H1 (cell line): ENCODE data around the gene HOXD11. TPM values are rescaled to one million over a fixed set of nuclear protein-coding genes. Genes with fewer than 3 reads are reported as not detected.

ENCODE experiments used
- CTCF ChIA-PET: fragments of 300-600 bp; sonication (Branson Sonifier 250); formaldehyde crosslinking; loops from one replicate; lab custom pipeline; 2021; ENCODE audit not compliant: partially characterized antibody; lab: Charles Lee
- POLR2A ChIA-PET: fragments of 300-600 bp; sonication (Branson Sonifier 250); formaldehyde crosslinking; loops from one replicate; lab custom pipeline; 2021; ENCODE audit warnings: inconsistent platforms; ENCODE audit not compliant: partially characterized antibody; lab: Charles Lee
- DNase-seq, 2 experiments: peaks; one replicate each; pipeline versions ENCODE4 v3.0.0 to v3.0.0-alpha.2; 2010 to 2022; ENCODE audit warnings: low spot score in 2 of 2, low read depth in 1 of 2, mixed read lengths in 1 of 2
- FAIRE-seq: peaks from 2 replicates; lab custom pipeline; 2011; peaks lifted over from hg19 to GRCh38; lab: Jason Lieb, UNC
- H2AFZ ChIP-seq: 2 replicates; pipeline ENCODE4 v1.8.1; 2012; ENCODE audit warnings: low read length, inconsistent platforms
- H2AK5ac ChIP-seq: 2 replicates; pipeline ENCODE4 v1.6.1; 2013; ENCODE audit warnings: low read depth, low read length
- H2BK120ac ChIP-seq: replicated peaks from 2 replicates; pipeline ENCODE3; 2013; ENCODE audit warnings: low read depth, low read length, inconsistent platforms
- H2BK12ac ChIP-seq: 2 replicates; pipeline ENCODE4 v1.6.1; 2013; ENCODE audit warnings: low read depth, low read length
- H2BK15ac ChIP-seq: 2 replicates; pipeline ENCODE4 v1.6.1; 2013; ENCODE audit warnings: low read length
- H2BK20ac ChIP-seq: 2 replicates; pipeline ENCODE4 v1.6.1; 2013; ENCODE audit warnings: low read length
- H2BK5ac ChIP-seq: 2 replicates; pipeline ENCODE4 v1.6.1; 2013; ENCODE audit warnings: low read depth, low read length
- H3K14ac ChIP-seq: 2 replicates; pipeline ENCODE4 v1.6.1; 2013; ENCODE audit warnings: inconsistent platforms; ENCODE audit not compliant: insufficient read length
- H3K18ac ChIP-seq: 2 replicates; pipeline ENCODE4 v1.6.1; 2013; ENCODE audit warnings: low read length; ENCODE audit errors: extremely low read depth
- H3K23ac ChIP-seq: 2 replicates; pipeline ENCODE4 v1.6.1; 2013; ENCODE audit warnings: inconsistent platforms; ENCODE audit not compliant: insufficient read length
- H3K23me2 ChIP-seq: 2 replicates; pipeline ENCODE4 v1.6.1; 2013; ENCODE audit warnings: low read depth, low read length
- H3K27ac ChIP-seq: 2 replicates; pipeline ENCODE4 v1.6.1; 2011; ENCODE audit warnings: low read depth, low read length, inconsistent platforms
- H3K27me3 ChIP-seq, 4 experiments: replicated peaks in 1 of 4; 1 replicate in 1 of 4; 2 replicates in 3 of 4; pipeline versions ENCODE4 v1.6.1 to v1.8.1; 2011 to 2013; ENCODE audit warnings: low read length in 3 of 4, mild to moderate bottlenecking in 3 of 4, inconsistent platforms in 2 of 4, mixed read lengths in 2 of 4, moderate library complexity in 1 of 4; ENCODE audit not compliant: control insufficient read depth in 3 of 4, insufficient read depth in 3 of 4; ENCODE audit errors: extremely low read depth in 1 of 4
- H3K36me3 ChIP-seq, 4 experiments: 2 replicates each; pipeline versions ENCODE4 v1.6.1 to v1.8.1; 2011 to 2013; ENCODE audit warnings: mild to moderate bottlenecking in 4 of 4, low read length in 3 of 4, moderate library complexity in 2 of 4, control low read depth in 1 of 4, inconsistent platforms in 1 of 4; ENCODE audit not compliant: insufficient read depth in 4 of 4, control insufficient read depth in 2 of 4
- H3K4ac ChIP-seq: replicated peaks from 2 replicates; pipeline ENCODE3; 2013; ENCODE audit warnings: low read length, low read depth, mixed read lengths, inconsistent platforms; ENCODE audit not compliant: insufficient read length
- H3K4me1 ChIP-seq, 4 experiments: replicated peaks in 1 of 4; 1 replicate in 1 of 4; 2 replicates in 3 of 4; pipeline versions ENCODE4 v1.6.1 to v1.8.1; 2011 to 2013; ENCODE audit warnings: low read length in 3 of 4, inconsistent platforms in 2 of 4, mixed read lengths in 1 of 4; ENCODE audit not compliant: insufficient read depth in 4 of 4, control insufficient read depth in 3 of 4
- H3K4me2 ChIP-seq, 2 experiments: 2 replicates each; pipeline versions ENCODE4 v1.6.1 to v1.8.1; 2011 to 2013; ENCODE audit warnings: low read depth in 2 of 2, low read length in 2 of 2, control low read depth in 1 of 2, inconsistent platforms in 1 of 2, mild to moderate bottlenecking in 1 of 2; ENCODE audit not compliant: insufficient read depth in 1 of 2
- H3K4me3 ChIP-seq, 4 experiments: fragments of 200-600, 300-600 bp in 1 of 4; sonication (generic), shearing (Covaris generic), sonication (Bioruptor Twin) in 1 of 4; 2 replicates each; pipeline versions ENCODE4 v1.5.1 to v1.8.1; 2011 to 2016; ENCODE audit warnings: low read length in 4 of 4, low read depth in 3 of 4, control low read depth in 2 of 4, inconsistent platforms in 2 of 4, mild to moderate bottlenecking in 2 of 4, mixed read lengths in 1 of 4, moderate library complexity in 1 of 4; ENCODE audit not compliant: insufficient read depth in 2 of 4; ENCODE audit errors: extremely low read depth in 1 of 4
- H3K56ac ChIP-seq: replicated peaks from 2 replicates; pipeline ENCODE3; 2013; ENCODE audit warnings: low read depth, mild to moderate bottlenecking, mixed read lengths, low read length, inconsistent platforms; ENCODE audit not compliant: insufficient read length
- H3K79me1 ChIP-seq: 2 replicates; pipeline ENCODE4 v1.6.1; 2013; ENCODE audit warnings: low read depth, low read length, control low read depth
- H3K79me2 ChIP-seq, 2 experiments: 2 replicates each; pipeline versions ENCODE4 v1.6.1 to v1.8.1; 2012 to 2013; ENCODE audit warnings: low read length in 2 of 2, mild to moderate bottlenecking in 2 of 2, inconsistent platforms in 1 of 2; ENCODE audit not compliant: insufficient read depth in 2 of 2, control insufficient read depth in 1 of 2
- H3K9ac ChIP-seq, 4 experiments: replicated peaks in 1 of 4; 1 replicate in 1 of 4; 2 replicates in 3 of 4; pipeline versions ENCODE4 v1.6.1 to v1.8.1; 2011 to 2013; ENCODE audit warnings: low read depth in 3 of 4, low read length in 3 of 4, control low read depth in 2 of 4, mild to moderate bottlenecking in 2 of 4, moderate library complexity in 2 of 4, inconsistent platforms in 1 of 4; ENCODE audit errors: extremely low read depth in 1 of 4
- H3K9me3 ChIP-seq, 2 experiments: 2 replicates each; pipeline versions ENCODE4 v1.6.1 to v1.8.1; 2012 to 2013; ENCODE audit warnings: mild to moderate bottlenecking in 2 of 2, moderate library complexity in 2 of 2, control low read depth in 1 of 2, inconsistent platforms in 1 of 2, low read depth in 1 of 2, low read length in 1 of 2, mixed read lengths in 1 of 2; ENCODE audit not compliant: insufficient read depth in 2 of 2
- H4K20me1 ChIP-seq, 2 experiments: replicated peaks in 1 of 2; 2 replicates each; pipeline versions ENCODE3 to v1.8.1; 2011 to 2013; ENCODE audit warnings: inconsistent platforms in 2 of 2, low read length in 2 of 2, mild to moderate bottlenecking in 1 of 2; ENCODE audit not compliant: insufficient read depth in 2 of 2, control insufficient read depth in 1 of 2
- H4K5ac ChIP-seq: 2 replicates; pipeline ENCODE4 v1.6.1; 2013; ENCODE audit warnings: low read length, low read depth, mixed read lengths, inconsistent platforms; ENCODE audit not compliant: insufficient read length
- H4K8ac ChIP-seq: 2 replicates; pipeline ENCODE4 v1.8.0; 2013; ENCODE audit warnings: mild to moderate bottlenecking, moderate library complexity, low read length, inconsistent platforms; ENCODE audit not compliant: insufficient read depth; ENCODE audit errors: extremely low read depth
- H4K91ac ChIP-seq: replicated peaks from 2 replicates; pipeline ENCODE3; 2013; ENCODE audit warnings: low read length, mixed read lengths, inconsistent platforms; ENCODE audit not compliant: insufficient read length
- BCL11A ChIP-seq, 2 experiments: IDR thresholded peaks; one replicate each; pipeline ENCODE4 v1.6.1; 2011; ENCODE audit warnings: low read depth in 2 of 2, low read length in 2 of 2, mild to moderate bottlenecking in 2 of 2
- SIX5 ChIP-seq: IDR thresholded peaks from 2 replicates; pipeline ENCODE4 v1.6.1; 2011; ENCODE audit warnings: mild to moderate bottlenecking, low read depth, low read length
- YY1 ChIP-seq: IDR thresholded peaks from 2 replicates; pipeline ENCODE4 v1.6.1; 2011; ENCODE audit warnings: low read depth, mild to moderate bottlenecking, low read length
- WGBS, 2 experiments: shearing (Covaris generic) in 1 of 2; methylation state at CpG; one replicate each; pipeline versions ENCODE4 v1.1.6 to v1.1.7; 2013 to 2015; ENCODE audit warnings: low lambda C conversion rate in 2 of 2, mixed read lengths in 2 of 2, inconsistent platforms in 1 of 2, low coverage in 1 of 2, missing lambda C conversion rate in 1 of 2; ENCODE audit not compliant: insufficient replicate concordance in 2 of 2, insufficient coverage in 1 of 2, insufficient read length in 1 of 2; ENCODE audit errors: extremely low coverage in 1 of 2, missing lambda C conversion rate in 1 of 2; 5-methylcytosine and 5-hydroxymethylcytosine counted together
- polyA plus RNA-seq, 7 experiments: library from polyadenylated mRNA; depleted of rRNA in 3 of 7; stranded (reverse) in 5 of 7; unstranded in 2 of 7; fragments of >200 nt in 5 of 7; fragments of 200-250 nt in 2 of 7; gene quantifications; 1 replicate in 5 of 7; 2 replicates in 1 of 7; 4 replicates in 1 of 7; pipeline versions ENCODE4 v1.2.1 to v1.2.3, GENCODE V29; 2011 to 2013; ENCODE audit warnings: missing spikeins in 2 of 7, mixed read lengths in 2 of 7
- total RNA-seq: library from RNA; stranded (reverse); fragmentation: NEBNext Ultra II Directional; extraction: Animal tissue kit (Norgen Biotek cat#: 25700); gene quantifications from 2 replicates; pipeline ENCODE4 v1.2.1, GENCODE V29; 2021

The HOXD11 gene
- total and polyA plus RNA-seq, 2 of the 8 experiments (the other 6 are each of a cell fraction or from before 2014, with no cell fraction given), result not detected

DNA sequence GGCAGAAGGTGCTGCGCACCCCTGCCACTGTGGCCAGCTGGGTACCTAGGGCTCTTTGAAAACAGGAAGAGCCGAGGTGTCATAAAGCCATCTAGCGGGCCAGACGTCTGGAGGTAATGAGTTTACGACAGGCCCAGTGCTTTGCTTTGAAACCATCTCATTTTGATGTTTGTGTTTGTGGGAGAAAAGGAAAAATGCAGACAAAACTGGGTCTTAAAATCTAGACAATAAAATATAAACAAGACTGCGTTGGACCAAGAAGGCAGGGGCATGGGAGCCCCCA lies 18.6 kb downstream of the HOXD11 start:
- CTCF ChIA-PET, result interaction anchor here (0.8 to 6.2 kb wide), 12 partner anchors 9 to 1023 kb away, joined by 3 to 72 read pairs (median 12); partner anchors contain the start of gene HOXD10
- Histone ChIP-seq H4K5ac (no peak overlapping the region), H2BK12ac (no peak overlapping the region), H3K36me3 (peaks cover 0 to 31% (median 0%) of the 10 kb centered on the region in 4 experiments; a peak in 1 of 8 replicates), H4K91ac (no peak overlapping the region), H3K79me2 (no peaks in the 10 kb centered on the region), H2BK20ac (no peak overlapping the region), H3K18ac (no peak overlapping the region), H3K27me3 (peaks cover 96 to 100% (median 99%) of the 10 kb centered on the region in 4 experiments), H3K4me2 (no peak overlapping the region), H3K4ac (no peak overlapping the region), H4K20me1 (peaks cover 20 to 29% of the 10 kb centered on the region in 2 experiments), H2AFZ (no peak overlapping the region), H3K4me3 (no peak overlapping the region), H2BK120ac (no peak overlapping the region), H3K9ac (no peak overlapping the region), H3K14ac (no peak overlapping the region)
- 26% methylated on average over 6 of the region's 6 CpGs; no CpG with 5 or more reads in 1 of the 2 experiments for WGBS, 2 experiments
- TF ChIP-seq YY1, result no peak
- TF ChIP-seq BCL11A (IDR thresholded peaks at IDR 0.05; ENCODE audit: low read depth in 2 of 2, low read length in 2 of 2), result no peak
- no peak for TF ChIP-seq SIX5
- TF ChIP-seq, all 59 proteins: peak for 0
- Histone ChIP-seq H3K9me3 (no peaks in the 10 kb centered on the region; a peak in 1 of 4 replicates), H3K27ac (no peak overlapping the region), H2AK5ac (no peak overlapping the region), H3K79me1 (no peaks in the 10 kb centered on the region), H3K23ac (no peak overlapping the region), H4K8ac (no peak overlapping the region), H3K23me2 (peaks cover 2% of the 10 kb centered on the region; the same call in 1 of the 2 replicates), H3K4me1 (peaks cover 0 to 18% (median 9%) of the 10 kb centered on the region in 4 experiments; a peak in 6 of 7 replicates), H3K56ac (no peak overlapping the region), H2BK15ac (no peak overlapping the region), H2BK5ac (no peak overlapping the region)
- POLR2A ChIA-PET, result interaction anchor here (0.8 kb wide), 1 partner anchor 15 kb away, joined by 3 read pairs; no protein-coding TSS in a partner anchor
- FAIRE-seq (no peak), DNase-seq (no peak)
